Transverse colon (tissue), 4 donors: ENCODE measurements around the gene PJA2. TPM values are rescaled to one million over a fixed set of nuclear protein-coding genes. Genes with fewer than 3 reads are reported as not detected.

Experiments used
- DNase-seq: peaks from one replicate; pipeline ENCODE4 v3.0.0-alpha.2; 2019
- H3K27ac ChIP-seq, 4 donors: fragments of 200-600 bp; sonication (generic); 2 replicates each; pipeline ENCODE4 v1.5.1; 2016 to 2018; ENCODE audit warnings: inconsistent platforms in 4 of 4
- H3K27me3 ChIP-seq: fragments of 200-600 bp; sonication (generic); 2 replicates; pipeline ENCODE4 v1.5.1; 2017; ENCODE audit warnings: inconsistent platforms
- H3K36me3 ChIP-seq, 4 donors: fragments of 200-600 bp; sonication (generic); 2 replicates each; pipeline ENCODE4 v1.5.1; 2017 to 2019; ENCODE audit warnings: inconsistent platforms in 4 of 4
- H3K4me1 ChIP-seq, 4 donors: fragments of 200-600 bp; sonication (generic); 2 replicates each; pipeline ENCODE4 v1.5.1; 2017 to 2020; ENCODE audit warnings: inconsistent platforms in 4 of 4
- H3K4me3 ChIP-seq, 4 donors: fragments of 200-600 bp; sonication (generic); 1 replicate in 1 of 4; 2 replicates in 3 of 4; pipeline versions ENCODE4 v1.5.1 to v1.6.1; 2017 to 2019; ENCODE audit warnings: inconsistent platforms in 4 of 4
- H3K9me3 ChIP-seq, 2 donors: fragments of 200-600 bp; sonication (generic); 2 replicates each; pipeline ENCODE4 v1.5.1; 2017 to 2019; ENCODE audit warnings: inconsistent platforms in 2 of 2
- EP300 ChIP-seq: sonication (generic); formaldehyde crosslinking; IDR thresholded peaks from one replicate; pipeline ENCODE4 v1.6.1; 2017; ENCODE audit warnings: antibody characterized with exemption, low read depth
- POLR2A ChIP-seq: fragments of 450-650 bp; IDR thresholded peaks from one replicate; pipeline ENCODE4 v1.6.1; 2016; ENCODE audit warnings: antibody characterized with exemption, mild to moderate bottlenecking, moderate library complexity
- POLR2AphosphoS5 ChIP-seq, 3 donors: sonication (generic); formaldehyde crosslinking; IDR thresholded peaks; one replicate each; pipeline ENCODE4 v1.6.1; 2016; ENCODE audit warnings: antibody characterized with exemption in 3 of 3
- WGBS, 2 donors: methylation state at CpG; one replicate each; pipeline ENCODE4 v1.1.5; 2018; ENCODE audit warnings: low coverage in 1 of 2; 5-methylcytosine and 5-hydroxymethylcytosine counted together
- in situ Hi-C, 4 donors: fragments of 200-750 bp; cut with MboI; loops; one replicate each; pipeline versions ENCODE4 v1.15.0 to v1.15.1; 2017; ENCODE audit warnings: low sequenced_read_pairs in 3 of 4, low pct_ligation_motif_present in 1 of 4, low pct_unique_long_range_greater_than_20kb in 1 of 4
- intact Hi-C: fragments of 100-400 bp; cut with DNase I; formaldehyde crosslinking; loops from one replicate; pipeline ENCODE4 v1.15.1; 2023; ENCODE audit warnings: low total_unique reads
- total RNA-seq, 4 donors: library from RNA; depleted of rRNA; stranded (reverse); fragments of >200 nt; gene quantifications; one replicate each; pipeline ENCODE4 v1.1.0, GENCODE V29; 2016
- TF ChIP-seq, protein P1 (sequence below), 5 experiments: fragments of 200-600 bp in 3 of 5; fragments of 450-650 bp in 2 of 5; sonication (generic) in 3 of 5; IDR thresholded peaks; 1 replicate in 2 of 5; 2 replicates in 3 of 5; pipeline ENCODE4 v1.5.1; 2016 to 2017; ENCODE audit warnings: antibody characterized with exemption in 5 of 5, inconsistent platforms in 3 of 5, mild to moderate bottlenecking in 2 of 5, moderate library complexity in 1 of 5

Gene PJA2
- total RNA-seq, 4 donors from 2014 or later, result 62.5 to 93.8 (median 78.2) TPM

DNA sequence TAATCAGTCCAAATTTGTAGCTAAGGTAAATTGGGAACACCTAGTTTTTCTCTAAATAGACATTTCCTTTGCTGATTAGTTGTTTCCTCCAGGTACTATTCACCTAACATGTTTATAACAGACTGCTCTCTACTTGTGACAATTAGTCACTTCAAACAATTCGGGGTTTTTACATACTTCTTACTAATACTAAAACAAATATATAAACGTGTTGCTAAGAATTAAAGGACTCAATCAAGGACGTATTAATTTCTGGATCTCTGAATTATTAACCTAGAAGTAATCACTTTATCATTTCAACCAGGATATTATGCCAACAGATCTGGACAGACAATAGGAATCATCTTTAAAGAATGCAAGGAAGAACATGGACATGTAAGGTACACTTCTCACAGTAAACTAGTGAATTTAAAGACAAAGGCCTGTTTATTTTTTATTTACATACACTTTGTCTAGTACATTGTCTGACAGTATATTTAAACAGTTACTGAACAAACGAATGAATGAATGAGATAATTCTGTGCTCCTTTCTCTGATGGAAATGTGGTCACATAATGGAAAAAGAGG is 22.3 kb downstream of the PJA2 start:
- 68 to 72% methylated on average over 4 of the region's 4 CpGs for WGBS, 2 donors
- Histone ChIP-seq H3K9me3 (no peaks in the 10 kb centered on the region), H3K27me3 (no peaks in the 10 kb centered on the region), H3K4me1 (peaks cover 4 to 60% (median 11%) of the 10 kb centered on the region in 4 donors), H3K27ac (no peak overlapping the region), H3K36me3 (peaks cover 0 to 6% (median 2%) of the 10 kb centered on the region in 4 donors), H3K4me3 (no peak overlapping the region)
- TF ChIP-seq, protein P1, sequence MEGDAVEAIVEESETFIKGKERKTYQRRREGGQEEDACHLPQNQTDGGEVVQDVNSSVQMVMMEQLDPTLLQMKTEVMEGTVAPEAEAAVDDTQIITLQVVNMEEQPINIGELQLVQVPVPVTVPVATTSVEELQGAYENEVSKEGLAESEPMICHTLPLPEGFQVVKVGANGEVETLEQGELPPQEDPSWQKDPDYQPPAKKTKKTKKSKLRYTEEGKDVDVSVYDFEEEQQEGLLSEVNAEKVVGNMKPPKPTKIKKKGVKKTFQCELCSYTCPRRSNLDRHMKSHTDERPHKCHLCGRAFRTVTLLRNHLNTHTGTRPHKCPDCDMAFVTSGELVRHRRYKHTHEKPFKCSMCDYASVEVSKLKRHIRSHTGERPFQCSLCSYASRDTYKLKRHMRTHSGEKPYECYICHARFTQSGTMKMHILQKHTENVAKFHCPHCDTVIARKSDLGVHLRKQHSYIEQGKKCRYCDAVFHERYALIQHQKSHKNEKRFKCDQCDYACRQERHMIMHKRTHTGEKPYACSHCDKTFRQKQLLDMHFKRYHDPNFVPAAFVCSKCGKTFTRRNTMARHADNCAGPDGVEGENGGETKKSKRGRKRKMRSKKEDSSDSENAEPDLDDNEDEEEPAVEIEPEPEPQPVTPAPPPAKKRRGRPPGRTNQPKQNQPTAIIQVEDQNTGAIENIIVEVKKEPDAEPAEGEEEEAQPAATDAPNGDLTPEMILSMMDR (IDR thresholded peaks at IDR 0.05), result no peak
- TF ChIP-seq EP300 (no peak), POLR2A (no peak), POLR2AphosphoS5 (IDR thresholded peaks at IDR 0.05) (no peak)
- no peak for DNase-seq
- in situ Hi-C loops, result no loop called here
- intact Hi-C loops, result no loop called here

GRCh38 chr5:109378095-109378494 is 31.7 kb downstream of the PJA2 start:
- no peak overlapping the region for H3K4me3 ChIP-seq
- TF ChIP-seq POLR2AphosphoS5 (IDR thresholded peaks at IDR 0.05) (no peak), POLR2A (no peak), EP300 (no peak)
- TF ChIP-seq, protein P1 (IDR thresholded peaks at IDR 0.05), result no peak
- H3K36me3 ChIP-seq, result peaks cover 0 to 47% (median 21%) of the 10 kb centered on the region in 4 donors
- no peak for DNase-seq
- H3K4me1 ChIP-seq, result peaks cover 0 to 20% (median 2%) of the 10 kb centered on the region in 4 donors
- in situ Hi-C loops, result no loop called here
- H3K9me3 ChIP-seq, result no peaks in the 10 kb centered on the region
- no peaks in the 10 kb centered on the region for H3K27me3 ChIP-seq
- WGBS, 2 donors, result 91 to 95% methylated on average over 2 of the region's 2 CpGs
- intact Hi-C loops, result no loop called here
- H3K27ac ChIP-seq, result no peak overlapping the region

- no peak for DNase-seq
- intact Hi-C loops, result no loop called here
- peaks cover 0 to 33% (median 2%) of the 10 kb centered on the region in 4 donors for H3K4me1 ChIP-seq
- no peak for TF ChIP-seq POLR2AphosphoS5 (IDR thresholded peaks at IDR 0.05)
- TF ChIP-seq EP300, result no peak
- TF ChIP-seq, protein P1 (IDR thresholded peaks at IDR 0.05), result no peak
- TF ChIP-seq POLR2A, result no peak
- H3K27ac ChIP-seq, result no peak overlapping the region
- H3K27me3 ChIP-seq, result no peaks in the 10 kb centered on the region
- H3K9me3 ChIP-seq, result no peaks in the 10 kb centered on the region
- H3K36me3 ChIP-seq, result peaks cover 0 to 27% (median 11%) of the 10 kb centered on the region in 4 donors
- no peak overlapping the region for H3K4me3 ChIP-seq
- in situ Hi-C loops, result no loop called here
Measured at GRCh38 chr5:109374625-109375024, 35.1 kb downstream of the PJA2 start.

DNA sequence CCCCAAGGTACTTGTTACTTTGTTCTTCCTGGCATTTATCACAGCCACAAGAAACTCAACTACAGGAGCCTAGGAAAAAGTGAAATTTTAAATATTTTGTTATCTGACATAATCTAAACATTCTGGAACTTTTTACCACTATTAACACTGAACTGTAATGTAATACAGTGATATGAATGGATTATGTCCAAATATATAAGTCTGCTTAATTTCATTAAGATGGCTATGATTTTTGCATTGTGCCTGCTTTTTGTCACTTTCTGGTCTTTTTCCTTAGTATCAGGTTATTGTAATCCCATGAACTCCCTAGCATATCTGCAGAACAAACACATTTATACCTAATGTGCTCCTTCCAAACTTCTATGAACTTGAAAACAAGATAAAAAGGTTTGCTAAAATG is 35.8 kb downstream of the PJA2 start:
- Histone ChIP-seq H3K36me3 (peaks cover 0 to 21% (median 8%) of the 10 kb centered on the region in 4 donors), H3K27ac (no peak overlapping the region), H3K9me3 (no peaks in the 10 kb centered on the region), H3K4me1 (peaks cover 0 to 33% (median 2%) of the 10 kb centered on the region in 4 donors), H3K27me3 (no peaks in the 10 kb centered on the region), H3K4me3 (no peak overlapping the region)
- intact Hi-C loops (no loop called here), in situ Hi-C loops (no loop called here)
- TF ChIP-seq EP300, result no peak
- no peak for TF ChIP-seq POLR2AphosphoS5 (IDR thresholded peaks at IDR 0.05)
- TF ChIP-seq, protein P1 (IDR thresholded peaks at IDR 0.05), result no peak
- TF ChIP-seq POLR2A, result no peak
- DNase-seq, result no peak
